Vagina (tissue), 2 donors: Measurements from ENCODE around the gene PACS2. TPM values are rescaled to one million over a fixed set of nuclear protein-coding genes. Genes with fewer than 3 reads are reported as not detected.

ENCODE experiments used
- DNase-seq, 2 donors: peaks; one replicate each; pipeline ENCODE4 v3.0.0-alpha.2; 2017; ENCODE audit errors: extremely low spot score in 2 of 2
- H3K27ac ChIP-seq: fragments of 200-600 bp; sonication (generic); one replicate; pipeline ENCODE4 v1.5.1; 2019
- H3K27me3 ChIP-seq: fragments of 200-600 bp; sonication (generic); one replicate; pipeline ENCODE4 v1.5.1; 2019
- H3K36me3 ChIP-seq, 2 donors: fragments of 200-600 bp; sonication (generic); one replicate each; pipeline ENCODE4 v1.5.1; 2017 to 2019
- H3K4me1 ChIP-seq: fragments of 200-600 bp; sonication (generic); one replicate; pipeline ENCODE4 v1.5.1; 2019
- H3K4me3 ChIP-seq, 2 donors: fragments of 200-600 bp; sonication (generic); 1 replicate in 1 of 2; 2 replicates in 1 of 2; pipeline ENCODE4 v1.5.1; 2016 to 2019
- H3K9me3 ChIP-seq: fragments of 200-600 bp; sonication (generic); one replicate; pipeline ENCODE4 v1.5.1; 2019
- CTCF ChIP-seq, 3 experiments: fragments of 450-650 bp in 2 of 3; fragments of 200-600 bp in 1 of 3; sonication (generic) in 1 of 3; IDR thresholded peaks; one replicate each; pipeline ENCODE4 v1.5.1; 2017 to 2019; ENCODE audit warnings: antibody characterized with exemption in 3 of 3, mild to moderate bottlenecking in 2 of 3, moderate library complexity in 2 of 3
- POLR2A ChIP-seq, 2 donors: fragments of 450-650 bp; IDR thresholded peaks; one replicate each; pipeline ENCODE4 v1.6.1; 2017; ENCODE audit warnings: antibody characterized with exemption in 2 of 2, mild to moderate bottlenecking in 2 of 2, moderate library complexity in 2 of 2
- POLR2AphosphoS5 ChIP-seq, 2 donors: sonication (generic); formaldehyde crosslinking; IDR thresholded peaks; one replicate each; pipeline ENCODE4 v1.9.0; 2017; ENCODE audit warnings: antibody characterized with exemption in 2 of 2, mild to moderate bottlenecking in 2 of 2, low read depth in 1 of 2; ENCODE audit not compliant: insufficient read depth in 1 of 2
- intact Hi-C: fragments of 100-400 bp; cut with DNase I; formaldehyde crosslinking; loops from one replicate; pipeline ENCODE4 v1.15.1; 2023
- total RNA-seq: library from RNA; depleted of rRNA; stranded (reverse); fragments of >200 nt; gene quantifications from one replicate; pipeline ENCODE4 v1.2.3, GENCODE V29; 2016

PACS2 gene
- total RNA-seq, 1 donor from 2014 or later = 64.8 TPM

GRCh38 chr14:105340821-105341733 lies 26.5 kb downstream of the PACS2 start:
- no peak overlapping the region for H3K27ac ChIP-seq
- intact Hi-C loops = no loop called here

GRCh38 chr14:105343194-105343593 lies 28.6 kb downstream of the PACS2 start:
- H3K27me3 ChIP-seq = no peaks in the 10 kb centered on the region
- H3K27ac ChIP-seq = no peak overlapping the region
- H3K4me3 ChIP-seq = no peak overlapping the region
- H3K9me3 ChIP-seq = no peaks in the 10 kb centered on the region
- no peaks in the 10 kb centered on the region for H3K36me3 ChIP-seq
- TF ChIP-seq POLR2A (IDR thresholded peaks at IDR 0.05) (no peak), POLR2AphosphoS5 (IDR thresholded peaks at IDR 0.05; ENCODE audit: insufficient read depth in 1 of 2, low read depth in 1 of 2) (no peak), CTCF (IDR thresholded peaks at IDR 0.05) (no peak)
- peaks cover 18% of the 10 kb centered on the region for H3K4me1 ChIP-seq
- intact Hi-C loops = no loop called here
- DNase-seq = no peak

More at GRCh38 chr14:105340821-105341733, 26.5 kb downstream of the PACS2 start:
- H3K36me3 ChIP-seq = no peaks in the 10 kb centered on the region
- no peaks in the 10 kb centered on the region for H3K9me3 ChIP-seq
- no peaks in the 10 kb centered on the region for H3K27me3 ChIP-seq
- TF ChIP-seq POLR2AphosphoS5 (IDR thresholded peaks at IDR 0.05; ENCODE audit: insufficient read depth in 1 of 2, low read depth in 1 of 2) = no peak
- TF ChIP-seq POLR2A (IDR thresholded peaks at IDR 0.05) = no peak
- TF ChIP-seq CTCF (IDR thresholded peaks at IDR 0.05) = no peak
- no peak overlapping the region for H3K4me3 ChIP-seq
- DNase-seq = no peak
- peaks cover 19% of the 10 kb centered on the region for H3K4me1 ChIP-seq

GRCh38 chr14:105346200-105346533 lies 31.6 kb downstream of the PACS2 start:
- no peak overlapping the region for H3K4me3 ChIP-seq
- TF ChIP-seq POLR2AphosphoS5 (IDR thresholded peaks at IDR 0.05; ENCODE audit: insufficient read depth in 1 of 2, low read depth in 1 of 2) (no peak), CTCF (IDR thresholded peaks at IDR 0.05) (no peak), POLR2A (IDR thresholded peaks at IDR 0.05) (no peak)
- no peaks in the 10 kb centered on the region for H3K36me3 ChIP-seq
- no peaks in the 10 kb centered on the region for H3K9me3 ChIP-seq
- H3K27me3 ChIP-seq = no peaks in the 10 kb centered on the region
- peaks cover 8% of the 10 kb centered on the region for H3K4me1 ChIP-seq
- no peak for DNase-seq
- H3K27ac ChIP-seq = no peak overlapping the region
- intact Hi-C loops = no loop called here

- H3K9me3 ChIP-seq = no peaks in the 10 kb centered on the region
- H3K4me1 ChIP-seq = peaks cover 8% of the 10 kb centered on the region
- H3K27me3 ChIP-seq = no peaks in the 10 kb centered on the region
- no peak overlapping the region for H3K4me3 ChIP-seq
- no peak for TF ChIP-seq POLR2A (IDR thresholded peaks at IDR 0.05)
- no peak for TF ChIP-seq POLR2AphosphoS5 (IDR thresholded peaks at IDR 0.05; ENCODE audit: insufficient read depth in 1 of 2, low read depth in 1 of 2)
- no peak for TF ChIP-seq CTCF (IDR thresholded peaks at IDR 0.05)
- intact Hi-C loops = no loop called here
- no peaks in the 10 kb centered on the region for H3K36me3 ChIP-seq
- H3K27ac ChIP-seq = no peak overlapping the region
- no peak for DNase-seq
These were observed 32.5 kb downstream of the PACS2 start for GRCh38 chr14:105346876-105347586.

DNA sequence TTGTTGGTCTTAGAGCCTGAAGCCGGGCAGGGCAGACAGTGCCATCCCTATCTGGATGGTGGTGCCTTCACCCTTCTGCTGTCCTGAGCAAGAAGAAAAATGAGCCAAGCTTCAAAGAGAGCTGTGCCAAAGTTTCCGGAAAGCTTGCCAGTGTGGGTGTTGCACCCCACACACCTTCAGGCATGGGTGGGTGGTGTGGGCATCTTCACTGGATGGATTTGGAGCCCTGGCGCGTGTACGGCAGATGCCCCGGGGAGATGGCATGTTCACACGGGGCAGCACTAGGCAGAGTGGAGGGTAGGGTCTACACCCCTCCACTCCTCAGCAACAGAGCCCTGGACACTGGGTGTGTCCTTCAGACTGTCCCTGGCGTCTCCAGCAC lies 33.0 kb downstream of the PACS2 start:
- intact Hi-C loops = no loop called here
- Histone ChIP-seq H3K4me1 (peaks cover 8% of the 10 kb centered on the region), H3K36me3 (no peaks in the 10 kb centered on the region), H3K4me3 (no peak overlapping the region), H3K27ac (no peak overlapping the region), H3K9me3 (no peaks in the 10 kb centered on the region), H3K27me3 (no peaks in the 10 kb centered on the region)
- TF ChIP-seq CTCF (IDR thresholded peaks at IDR 0.05) (no peak), POLR2AphosphoS5 (IDR thresholded peaks at IDR 0.05; ENCODE audit: insufficient read depth in 1 of 2, low read depth in 1 of 2) (no peak), POLR2A (IDR thresholded peaks at IDR 0.05) (no peak)
- no peak for DNase-seq
